GM18526 (cell line): Measurements from ENCODE around the gene IGLL5.

ENCODE experiments used
- POLR2A ChIP-seq: IDR thresholded peaks from 3 replicates; pipeline ENCODE4 v1.6.1; 2011; ENCODE audit not compliant: insufficient read length; ENCODE audit errors: extremely low read depth

Gene IGLL5

DNA sequence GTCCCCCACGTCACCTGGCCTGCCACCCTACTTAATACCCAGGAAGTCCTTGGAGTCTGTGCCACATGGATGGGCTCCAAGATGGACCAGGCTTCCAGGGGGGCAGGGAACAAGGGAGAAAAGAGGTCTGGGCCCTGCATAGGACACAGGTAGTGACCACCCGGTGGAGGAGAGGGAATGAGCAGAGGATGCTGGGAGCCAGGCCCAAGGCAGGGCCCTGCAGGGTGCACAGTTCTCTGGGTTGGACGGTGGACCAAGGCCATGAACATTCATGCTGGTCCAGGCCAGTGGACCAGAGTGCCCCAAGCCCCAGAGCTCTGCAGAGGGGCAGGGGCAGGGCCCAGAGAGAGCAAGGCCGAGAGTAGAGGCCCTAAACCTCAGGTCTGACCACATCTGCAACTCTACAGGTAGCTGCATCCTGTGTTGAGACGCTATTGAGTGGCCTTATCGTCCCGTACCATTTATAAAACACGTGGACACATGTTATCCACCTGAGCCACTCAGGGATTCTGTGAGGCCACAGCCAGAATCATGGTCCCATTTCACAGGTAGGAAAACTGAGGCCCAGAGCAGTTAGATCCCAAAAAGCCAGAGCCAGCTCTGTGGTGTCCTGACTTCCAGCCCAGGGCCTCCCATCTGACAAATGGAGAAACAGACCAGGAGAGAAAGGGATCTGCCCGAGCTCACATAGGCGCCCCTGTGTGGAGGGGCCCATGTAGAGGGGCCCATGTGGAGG is 46.4 kb downstream of the IGLL5 start:
- TF ChIP-seq POLR2A: no peak

DNA sequence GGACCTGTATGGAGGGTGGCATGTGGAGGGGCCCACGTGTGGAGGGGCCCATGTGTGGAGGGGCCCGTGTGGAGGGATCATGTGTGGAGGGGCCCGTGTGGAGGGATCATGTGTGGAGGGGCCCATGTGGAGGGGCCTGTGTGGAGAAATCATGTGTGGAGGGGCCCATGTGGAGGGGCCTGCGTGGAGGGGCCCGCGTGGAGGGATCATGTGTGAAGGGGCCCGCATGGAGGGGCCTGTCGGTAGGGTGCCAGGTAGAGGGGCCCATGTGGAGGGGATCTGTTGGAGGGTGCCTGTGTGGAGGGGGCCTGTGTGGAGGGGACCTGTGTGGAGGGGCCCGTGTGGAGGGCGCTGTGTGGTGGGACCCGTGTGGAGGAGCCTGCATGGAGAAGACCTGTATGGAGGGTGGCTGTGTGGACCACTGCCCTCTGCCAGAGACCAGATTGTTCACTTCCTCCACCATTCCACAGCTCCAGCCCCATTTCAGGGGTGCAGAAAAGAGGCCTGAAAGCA is 47.0 kb downstream of the IGLL5 start:
- peak; percentile 17 for TF ChIP-seq POLR2A

DNA sequence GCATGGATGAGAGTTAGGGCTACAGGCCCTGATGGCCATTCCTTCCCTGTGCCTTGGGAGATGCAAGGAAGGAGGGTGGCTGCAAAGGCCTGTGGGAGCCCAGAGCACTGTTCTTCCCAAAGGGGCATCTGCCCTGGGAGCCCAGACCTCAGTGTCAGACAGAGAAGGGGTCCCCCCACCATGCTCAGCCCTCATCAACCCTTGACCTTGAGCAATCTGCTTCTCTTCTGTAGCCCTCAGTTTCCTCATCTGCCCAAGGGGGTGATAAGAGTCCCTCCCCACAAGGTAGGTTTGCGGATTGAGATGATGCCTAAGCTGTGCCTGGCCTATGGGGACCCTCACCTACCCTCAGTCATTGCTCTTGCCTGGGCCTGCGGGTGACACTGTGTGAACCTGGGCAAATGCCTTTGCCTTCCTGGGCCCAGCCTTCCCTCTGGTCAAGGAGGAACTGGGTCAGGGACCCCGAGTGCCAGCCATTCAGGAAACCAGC is 47.5 kb downstream of the IGLL5 start:
- no peak for TF ChIP-seq POLR2A

DNA sequence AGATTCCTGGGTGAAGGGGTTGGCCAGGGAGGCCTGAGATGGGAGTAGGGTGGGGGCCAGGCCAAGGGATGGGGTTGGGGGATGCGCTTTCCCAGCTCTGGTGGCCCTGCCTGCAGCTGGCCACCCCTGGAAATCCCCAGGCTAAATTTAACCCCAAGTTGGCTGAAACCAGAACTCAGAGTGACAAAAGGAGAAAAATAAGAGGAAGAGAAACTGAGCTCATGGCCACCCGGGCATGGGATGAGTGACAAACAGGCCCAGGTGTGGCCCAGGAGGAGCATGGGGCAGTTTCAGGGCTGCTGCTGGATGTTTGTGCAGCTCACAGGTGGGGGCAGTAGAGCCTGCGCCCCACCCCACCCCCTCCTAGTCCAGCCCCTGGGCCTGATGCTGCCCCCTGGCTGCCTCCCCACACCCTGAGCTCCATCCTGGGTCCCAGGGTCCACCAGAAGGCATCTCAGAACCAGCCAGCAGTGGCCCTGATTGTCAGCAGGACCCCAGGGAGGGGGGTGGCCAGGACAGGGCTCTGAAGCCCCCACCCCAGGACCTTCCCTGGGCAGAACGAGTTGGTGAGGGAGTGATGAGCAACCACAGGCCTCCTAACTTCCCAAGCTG is 48.0 kb downstream of the IGLL5 start:
- no peak for TF ChIP-seq POLR2A

DNA sequence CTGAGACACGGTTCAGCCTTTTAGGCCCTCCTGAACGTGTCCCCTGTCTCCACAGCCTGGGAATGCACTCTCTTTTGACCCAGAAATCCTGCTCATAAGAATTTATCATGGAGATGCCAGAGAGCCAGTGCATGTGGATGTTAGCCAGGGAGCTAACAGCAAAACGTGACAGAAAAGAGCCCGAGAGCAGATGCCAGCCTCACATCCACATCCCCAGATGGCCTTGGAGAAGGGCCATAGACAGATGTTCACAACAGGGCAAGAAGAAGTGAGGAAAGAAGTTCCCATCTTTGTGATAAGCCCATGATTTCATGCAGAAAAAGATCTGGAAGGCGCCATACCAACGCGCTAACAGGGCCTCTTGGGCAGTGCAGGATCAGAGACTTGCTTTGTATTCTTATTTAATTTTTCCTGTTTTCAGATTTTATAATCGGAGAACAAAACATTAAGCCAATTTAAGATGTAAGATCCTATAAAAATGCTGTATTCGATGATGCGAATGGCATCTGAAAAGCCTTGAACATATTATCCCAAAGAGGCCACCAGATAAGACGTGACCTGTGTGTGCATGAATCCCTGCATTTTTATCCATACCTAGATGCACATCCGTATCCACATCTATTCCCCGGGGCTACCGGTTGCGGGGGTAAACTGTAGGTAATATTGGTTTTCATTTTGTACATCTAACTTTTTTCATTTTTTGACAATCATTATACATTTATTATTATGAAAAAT is 48.7 kb downstream of the IGLL5 start:
- TF ChIP-seq POLR2A: no peak

DNA sequence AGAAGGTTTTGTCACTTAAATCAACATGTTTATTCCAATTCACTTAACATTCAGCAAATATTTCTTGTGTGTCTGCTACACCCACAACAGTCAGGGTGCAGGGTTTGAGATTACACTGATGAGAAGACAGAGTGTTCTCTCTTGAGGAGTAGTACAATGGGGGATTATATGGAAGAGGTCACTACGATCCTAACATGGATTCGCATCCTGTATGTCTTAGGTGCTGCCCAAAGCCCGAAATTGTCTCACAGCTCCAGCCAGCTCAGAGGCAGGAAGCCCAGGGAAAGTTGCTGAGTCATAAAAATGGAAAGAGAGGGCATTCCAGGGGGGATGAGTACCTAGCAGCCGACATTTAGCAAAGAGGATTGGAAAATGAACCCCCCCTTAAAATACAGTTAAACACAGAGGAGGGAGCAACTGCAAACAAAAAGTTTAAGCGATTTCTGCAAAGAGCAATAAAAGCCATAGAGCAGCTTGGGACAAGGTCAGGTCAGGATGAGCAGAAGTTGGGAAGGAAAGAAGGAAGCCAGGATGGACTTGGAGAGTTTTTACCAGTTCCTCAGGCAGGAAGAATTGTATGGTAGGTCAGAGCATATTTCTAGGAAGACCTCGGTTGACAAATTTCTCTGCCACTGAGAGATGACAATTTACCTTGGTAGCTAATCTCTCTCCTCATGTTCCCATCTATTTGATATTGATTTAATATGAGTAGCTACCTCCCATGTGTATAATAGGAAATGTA is 49.5 kb downstream of the IGLL5 start:
- TF ChIP-seq POLR2A: no peak

DNA sequence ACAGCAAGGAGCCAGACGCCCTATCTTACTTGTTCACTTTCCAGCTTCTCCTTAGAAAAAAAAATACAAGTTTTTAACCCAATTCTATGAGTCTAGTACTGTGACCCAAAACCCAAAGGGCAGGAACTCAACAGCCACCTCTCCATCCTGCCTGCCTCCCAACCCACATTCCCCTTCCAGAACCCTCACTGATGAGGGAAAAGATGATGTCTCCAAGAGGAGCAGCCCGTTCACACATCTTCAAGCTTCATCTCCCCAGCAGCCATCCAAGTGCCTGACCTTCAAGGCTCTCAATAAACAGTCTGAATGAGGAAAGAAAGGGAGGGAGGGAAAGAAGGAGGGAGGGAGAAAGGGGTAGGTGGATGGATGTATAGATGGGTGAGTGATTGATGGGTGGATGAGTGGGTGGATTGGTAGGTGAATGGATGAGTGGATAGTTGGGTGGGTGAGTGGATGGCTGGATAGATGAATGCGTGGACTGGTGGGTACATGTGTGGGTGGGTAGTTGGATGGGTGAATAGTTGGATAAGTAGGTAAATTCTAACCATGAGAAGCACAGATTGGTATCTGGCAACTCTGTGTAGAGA is 50.4 kb downstream of the IGLL5 start:
- TF ChIP-seq POLR2A: no peak

DNA sequence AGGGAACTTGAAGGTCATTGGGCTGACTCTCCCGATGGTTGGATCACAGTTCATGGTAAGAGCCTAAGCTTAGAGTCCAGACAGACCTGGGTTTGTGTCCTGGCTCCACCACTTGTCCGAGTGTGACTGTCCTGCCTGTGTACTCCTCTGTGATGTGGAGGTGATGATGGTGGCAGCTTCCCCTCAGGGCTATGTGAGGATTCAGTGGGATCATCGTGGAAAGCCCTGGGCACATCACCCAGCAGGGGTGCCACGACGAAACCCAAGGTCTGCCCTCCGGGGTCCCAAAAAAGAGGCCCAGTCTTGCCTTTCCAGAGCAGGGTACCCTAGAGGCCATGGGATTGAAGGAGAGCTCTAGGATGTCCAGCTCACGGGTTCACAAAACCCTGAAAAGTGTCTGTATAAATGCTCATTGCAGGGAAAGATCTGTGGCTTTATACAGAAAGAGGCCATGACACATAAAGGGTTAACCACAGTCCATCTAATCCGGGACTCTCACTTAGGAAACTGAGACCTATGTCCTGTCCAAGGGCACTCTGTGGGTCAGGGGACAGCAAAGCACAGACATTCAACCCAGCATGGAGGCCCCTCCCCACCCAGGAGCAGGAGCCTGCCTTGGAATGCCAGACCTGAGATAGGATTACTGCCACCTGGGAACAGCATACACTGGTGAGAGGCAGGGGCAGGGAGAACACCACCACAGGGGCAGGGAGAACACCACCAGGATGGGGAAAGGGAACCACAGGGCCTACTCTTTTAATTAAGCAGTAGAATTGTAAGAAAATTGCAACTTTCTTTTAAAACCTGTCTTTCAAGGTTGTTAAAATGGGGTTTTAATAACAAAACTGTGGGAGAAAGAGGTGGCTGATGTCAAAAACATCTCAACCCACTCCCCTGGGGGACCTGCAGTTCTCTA is 51.3 kb downstream of the IGLL5 start:
- no peak for TF ChIP-seq POLR2A

DNA sequence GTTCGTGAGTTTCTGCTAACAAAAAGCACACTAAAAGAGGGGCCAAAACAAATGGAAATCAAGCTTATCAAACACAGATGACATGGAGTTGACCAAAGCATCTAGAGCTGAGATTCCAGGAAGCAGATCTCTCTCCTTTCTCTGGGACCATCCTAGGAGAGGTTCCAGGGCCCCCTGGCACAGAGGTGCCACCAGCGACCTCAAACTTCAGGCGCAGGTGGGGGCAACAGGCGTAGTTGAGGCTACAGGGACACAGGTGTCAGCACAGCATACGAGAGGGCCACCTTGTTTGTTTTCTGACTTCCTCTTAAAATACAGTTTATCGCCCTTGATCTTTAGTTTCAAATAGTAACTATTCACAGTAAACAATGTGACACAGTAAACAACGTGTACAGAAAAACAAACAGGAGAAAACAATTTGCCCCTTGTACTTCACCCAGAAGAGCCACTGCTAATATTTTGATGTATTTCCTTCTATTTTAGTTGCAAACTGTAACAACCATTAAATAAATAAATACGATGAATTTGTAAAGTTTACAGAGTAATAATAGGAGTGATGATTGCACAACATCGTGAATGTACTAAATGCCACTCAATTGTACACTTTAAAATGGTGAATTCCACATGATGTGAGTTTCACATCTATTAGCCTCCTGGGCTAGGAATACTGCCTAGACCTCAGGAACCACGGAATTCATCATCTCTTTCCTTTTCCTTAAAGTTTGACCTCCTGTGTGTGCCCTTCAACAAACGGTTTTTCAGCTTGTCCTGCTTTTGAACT is 52.2 kb downstream of the IGLL5 start:
- no peak for TF ChIP-seq POLR2A

DNA sequence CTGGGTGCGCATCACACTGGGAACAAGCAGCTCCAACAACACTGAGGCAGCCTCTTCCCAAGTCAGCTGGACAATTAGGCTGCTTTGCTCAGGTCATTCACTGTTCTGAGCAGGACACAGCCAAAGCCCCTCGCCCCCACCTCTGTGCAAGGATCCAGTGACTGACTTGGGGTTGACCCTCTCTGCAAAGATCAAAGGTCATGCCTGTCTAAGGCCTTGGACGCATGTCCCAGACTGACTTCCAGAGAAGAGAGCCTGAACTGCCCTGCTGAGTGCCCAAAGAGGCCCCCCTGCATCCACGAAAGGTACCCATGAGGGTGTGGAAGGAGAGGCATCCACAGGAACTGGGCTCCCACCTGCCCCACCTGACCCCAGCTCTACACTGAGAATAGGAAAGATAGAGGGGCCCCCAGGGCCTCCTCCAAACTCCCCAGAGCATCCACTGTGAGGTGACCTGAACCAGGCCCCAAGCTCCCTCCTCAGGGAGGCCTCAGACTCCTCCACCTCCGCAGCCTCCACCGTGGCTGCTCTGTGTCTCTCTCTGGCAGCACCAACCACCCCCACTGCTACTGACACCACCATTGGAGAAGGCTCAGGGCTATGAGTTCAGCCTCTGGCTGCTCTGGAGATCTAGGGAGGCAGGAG is 53.5 kb downstream of the IGLL5 start:
- no peak for TF ChIP-seq POLR2A

DNA sequence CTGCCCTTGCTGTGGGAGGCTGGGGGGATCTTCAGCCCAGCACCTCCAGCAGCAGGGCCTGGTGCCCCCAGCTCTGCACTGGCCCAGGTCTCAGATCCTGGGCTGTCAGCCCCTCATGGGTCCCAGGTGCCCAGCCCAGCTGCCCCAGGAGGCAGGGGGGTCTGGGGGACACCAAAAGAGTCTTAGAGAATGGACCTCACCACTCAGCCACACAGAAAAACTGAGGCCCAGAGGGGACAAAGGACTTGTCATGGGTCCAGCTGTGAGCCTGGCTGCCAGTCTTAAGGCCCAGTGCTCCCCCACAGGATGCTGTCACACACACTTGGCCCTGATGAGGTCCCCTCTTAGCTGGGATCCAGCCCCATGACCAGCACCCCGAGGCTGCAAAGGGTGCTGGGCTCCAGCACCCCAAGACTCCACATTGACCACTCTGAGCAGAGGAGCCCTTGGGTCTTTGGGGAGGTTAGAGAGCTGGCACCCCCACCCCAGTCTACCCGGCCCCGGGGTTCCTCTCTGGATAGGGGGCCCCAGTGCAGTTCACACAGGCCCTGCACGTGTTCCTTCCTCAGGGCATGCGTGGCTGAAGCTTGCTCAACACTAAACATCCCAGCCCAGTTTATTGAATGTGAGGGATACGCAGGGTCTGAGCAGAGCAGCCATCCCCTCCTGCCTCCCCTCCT is 54.4 kb downstream of the IGLL5 start:
- no peak for TF ChIP-seq POLR2A
